Inflammatory macrophage treated with lipopolysaccharide for 4 hours (primary cell): ENCODE data around the gene ANXA6.
A peak's percentile ranks its signal among the peaks of the same experiment; 100 is the strongest.

Experiments used
- DNase-seq: peaks from one replicate; pipeline ENCODE4 v3.0.0-alpha.2; 2020

The ANXA6 gene

GRCh38 chr5:151151263-151151660, 6.3 kb downstream of the ANXA6 start:
- DNase-seq, result no peak

GRCh38 chr5:151150471-151151262, 6.9 kb downstream of the ANXA6 start:
- peak; percentile 70 for DNase-seq

GRCh38 chr5:151148583-151148982, 9.0 kb downstream of the ANXA6 start:
- no peak for DNase-seq

GRCh38 chr5:151147033-151147432, 10.5 kb downstream of the ANXA6 start:
- DNase-seq, result no peak

GRCh38 chr5:151146061-151146460, 11.5 kb downstream of the ANXA6 start:
- DNase-seq, result peak; percentile 39

GRCh38 chr5:151144922-151145321, 12.7 kb downstream of the ANXA6 start:
- no peak for DNase-seq

GRCh38 chr5:151144275-151144674, 13.3 kb downstream of the ANXA6 start:
- no peak for DNase-seq

GRCh38 chr5:151143645-151144044, 13.9 kb downstream of the ANXA6 start:
- no peak for DNase-seq

- no peak for DNase-seq
Observed at GRCh38 chr5:151142933-151143332, 14.6 kb downstream of the ANXA6 start.

- no peak for DNase-seq
Observed at GRCh38 chr5:151141535-151141934, 16.0 kb downstream of the ANXA6 start.

GRCh38 chr5:151140686-151141459, 16.7 kb downstream of the ANXA6 start:
- no peak for DNase-seq

GRCh38 chr5:151139646-151140045, 17.9 kb downstream of the ANXA6 start:
- no peak for DNase-seq

- DNase-seq, result no peak
Observed at GRCh38 chr5:151139015-151139414, 18.6 kb downstream of the ANXA6 start.

- DNase-seq, result no peak
Observed at GRCh38 chr5:151138114-151138513, 19.5 kb downstream of the ANXA6 start.

- DNase-seq, result no peak
Observed at GRCh38 chr5:151137067-151137825, 20.3 kb downstream of the ANXA6 start.

GRCh38 chr5:151134228-151134627, 23.4 kb downstream of the ANXA6 start:
- no peak for DNase-seq

- peak; percentile 91 for DNase-seq
Observed at GRCh38 chr5:151132963-151133362, 24.6 kb downstream of the ANXA6 start.

- DNase-seq, result no peak
Observed at GRCh38 chr5:151130922-151131891, 26.4 kb downstream of the ANXA6 start.

GRCh38 chr5:151130235-151130921, 27.2 kb downstream of the ANXA6 start:
- no peak for DNase-seq

GRCh38 chr5:151128817-151129216, 28.8 kb downstream of the ANXA6 start:
- peak; percentile 31 for DNase-seq

GRCh38 chr5:151127926-151128325, 29.7 kb downstream of the ANXA6 start:
- no peak for DNase-seq
